PC-9 (cell line): ENCODE data around the gene PCDHGA11.

ENCODE experiments used
- EZH2 ChIP-seq: fragments of 200-600 bp; sonication (generic); IDR thresholded peaks from 2 replicates; pipeline ENCODE4 v1.8.0; 2017; ENCODE audit warnings: antibody characterized with exemption, low read depth
- TF ChIP-seq, protein P1 (sequence below): fragments of 200-600 bp; sonication (generic); conservative IDR thresholded peaks from 2 replicates; pipeline ENCODE4 v1.6.1; 2017; ENCODE audit warnings: mixed run types, antibody characterized with exemption, mild to moderate bottlenecking, moderate library complexity

GRCh38 chr5:141373673-141374317 lies 47.1 kb upstream of the PCDHGA11 start, which contains the start of gene PCDHGA6:
- TF ChIP-seq, protein P1, sequence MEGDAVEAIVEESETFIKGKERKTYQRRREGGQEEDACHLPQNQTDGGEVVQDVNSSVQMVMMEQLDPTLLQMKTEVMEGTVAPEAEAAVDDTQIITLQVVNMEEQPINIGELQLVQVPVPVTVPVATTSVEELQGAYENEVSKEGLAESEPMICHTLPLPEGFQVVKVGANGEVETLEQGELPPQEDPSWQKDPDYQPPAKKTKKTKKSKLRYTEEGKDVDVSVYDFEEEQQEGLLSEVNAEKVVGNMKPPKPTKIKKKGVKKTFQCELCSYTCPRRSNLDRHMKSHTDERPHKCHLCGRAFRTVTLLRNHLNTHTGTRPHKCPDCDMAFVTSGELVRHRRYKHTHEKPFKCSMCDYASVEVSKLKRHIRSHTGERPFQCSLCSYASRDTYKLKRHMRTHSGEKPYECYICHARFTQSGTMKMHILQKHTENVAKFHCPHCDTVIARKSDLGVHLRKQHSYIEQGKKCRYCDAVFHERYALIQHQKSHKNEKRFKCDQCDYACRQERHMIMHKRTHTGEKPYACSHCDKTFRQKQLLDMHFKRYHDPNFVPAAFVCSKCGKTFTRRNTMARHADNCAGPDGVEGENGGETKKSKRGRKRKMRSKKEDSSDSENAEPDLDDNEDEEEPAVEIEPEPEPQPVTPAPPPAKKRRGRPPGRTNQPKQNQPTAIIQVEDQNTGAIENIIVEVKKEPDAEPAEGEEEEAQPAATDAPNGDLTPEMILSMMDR = peak; percentile 46; the same call in 1 of the 2 replicates
- no peak for TF ChIP-seq EZH2
